CD4-positive, alpha-beta T cell (primary cell): ENCODE measurements around the gene POLE3. TPM values are rescaled to one million over a fixed set of nuclear protein-coding genes. Genes with fewer than 3 reads are reported as not detected.
"Not testable (repeated sequence)": the region's sequence is repeated elsewhere in the genome, so short reads cannot be mapped to it uniquely, and the experiment has no call there.

Experiments
- ATAC-seq: fragments of 200-7000 bp; cut with Tn5 transposase; one replicate; pipeline ENCODE4 v1.10.0; 2022; ENCODE audit warnings: mild to moderate bottlenecking; ENCODE audit not compliant: poor library complexity
- CTCF ChIA-PET: fragments of 350-600 bp; sonication (Branson Sonifier 250); formaldehyde crosslinking; loops from one replicate; lab custom pipeline; 2021; ENCODE audit warnings: antibody characterized with exemption, inconsistent platforms; lab: Charles Lee
- POLR2A ChIA-PET: fragments of 350-600 bp; sonication (Branson Sonifier 250); formaldehyde crosslinking; loops from one replicate; lab custom pipeline; 2021; ENCODE audit warnings: antibody characterized with exemption, inconsistent platforms; lab: Charles Lee
- DNase-seq, 14 experiments: peaks; one replicate each; pipeline ENCODE4 v3.0.0-alpha.2; 2013 to 2020; ENCODE audit warnings: mixed read lengths in 2 of 14
- H3K27ac ChIP-seq, 2 donors: one replicate each; pipeline versions ENCODE4 v1.5.1 to v1.7.0; 2013; ENCODE audit warnings: low read length in 2 of 2, low read depth in 1 of 2, mild to moderate bottlenecking in 1 of 2
- H3K27me3 ChIP-seq, 2 experiments: 1 replicate in 1 of 2; 2 replicates in 1 of 2; pipeline versions ENCODE4 v1.6.1 to v1.7.0; 2013; ENCODE audit warnings: low read length in 2 of 2, control low read depth in 1 of 2, mild to moderate bottlenecking in 1 of 2, moderate library complexity in 1 of 2; ENCODE audit not compliant: insufficient read depth in 2 of 2, control insufficient read depth in 1 of 2
- H3K36me3 ChIP-seq: one replicate; pipeline ENCODE4 v1.6.1; 2013; ENCODE audit warnings: low read length, control low read depth; ENCODE audit not compliant: insufficient read depth
- H3K4me1 ChIP-seq: one replicate; pipeline ENCODE4 v1.6.1; 2013; ENCODE audit warnings: low read length, control low read depth; ENCODE audit not compliant: insufficient read depth
- H3K4me3 ChIP-seq: one replicate; pipeline ENCODE4 v1.5.1; 2013; ENCODE audit warnings: mild to moderate bottlenecking, low read length, moderate library complexity
- H3K9me3 ChIP-seq, 2 experiments: 1 replicate in 1 of 2; 2 replicates in 1 of 2; pipeline versions ENCODE4 v1.6.1 to v1.7.0; 2013; ENCODE audit warnings: low read length in 2 of 2, mild to moderate bottlenecking in 2 of 2, control low read depth in 1 of 2, moderate library complexity in 1 of 2; ENCODE audit not compliant: control insufficient read depth in 1 of 2, insufficient read depth in 1 of 2
- H3K27ac Mint-ChIP-seq: one replicate; pipeline ENCODE4 v1.8.0; 2020; ENCODE audit warnings: mixed read lengths
- H3K27me3 Mint-ChIP-seq: one replicate; pipeline ENCODE4 v1.8.0; 2021; ENCODE audit warnings: mixed read lengths
- H3K36me3 Mint-ChIP-seq: one replicate; pipeline ENCODE4 v1.8.0; 2021; ENCODE audit warnings: low read depth, mixed read lengths
- H3K4me1 Mint-ChIP-seq: one replicate; pipeline ENCODE4 v1.8.0; 2021; ENCODE audit warnings: low read depth, mixed read lengths
- H3K4me3 Mint-ChIP-seq: one replicate; pipeline ENCODE4 v1.8.0; 2020; ENCODE audit warnings: mild to moderate bottlenecking, mixed read lengths
- H3K9me3 Mint-ChIP-seq: one replicate; pipeline ENCODE4 v1.8.0; 2020; ENCODE audit warnings: mixed read lengths
- intact Hi-C, 2 experiments: fragments of 100-400 bp; cut with DNase I in 1 of 2; cut with micrococcal nuclease in 1 of 2; formaldehyde crosslinking; loops; one replicate each; pipeline versions ENCODE4 v1.15.1 to v1.9.0; 2023 to 2025; cut with DNase I, micrococcal nuclease
- total RNA-seq, 174 experiments: library from RNA in 2 of 174; stranded (reverse) in 2 of 174; gene quantifications; one replicate each; pipeline ENCODE4 v1.2.3 and lab custom pipeline; 2021 to 2026
- TF ChIP-seq, protein P1 (sequence below): fragments of 200-600 bp; IDR thresholded peaks from one replicate; pipeline ENCODE4 v1.8.0; 2022; ENCODE audit warnings: antibody characterized with exemption, mild to moderate bottlenecking

The POLE3 gene
- total RNA-seq, 2 experiments from 2014 or later, result 63.6 to 64.9 TPM

DNA sequence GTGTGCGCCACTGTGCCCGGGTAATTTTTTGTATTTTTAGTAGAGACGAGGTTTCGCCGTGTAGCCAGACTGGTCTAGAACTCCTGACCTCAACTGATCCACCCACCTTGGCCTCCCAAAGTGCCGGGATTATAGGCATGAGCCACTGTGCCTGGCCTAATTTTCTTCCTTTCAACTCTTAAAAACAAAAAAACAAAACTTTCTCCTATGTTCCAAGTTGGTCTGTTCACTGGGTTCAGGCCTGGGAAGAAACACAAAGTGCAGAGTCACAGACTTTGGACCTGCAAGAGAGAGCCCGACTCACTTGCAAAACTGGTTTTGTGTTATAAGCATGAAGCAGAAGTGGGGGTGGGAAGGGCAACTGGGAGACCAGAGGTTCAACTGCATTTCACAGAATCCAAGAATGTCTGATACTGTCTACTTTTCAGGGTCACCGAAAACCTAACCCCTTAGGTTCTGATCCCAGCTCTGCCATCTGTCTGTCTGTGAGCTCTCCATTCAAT is 28.5 kb downstream of the POLE3 start:
- Histone ChIP-seq H3K4me3 (no peak overlapping the region), H3K27ac (no peak overlapping the region), H3K36me3 (no peaks in the 10 kb centered on the region), H3K9me3 (no peaks in the 10 kb centered on the region), H3K27me3 (no peaks in the 10 kb centered on the region), H3K4me1 (peaks cover 6% of the 10 kb centered on the region)
- DNase-seq, result no peak
- H3K36me3 Mint-ChIP-seq, result peaks cover 8% of the 10 kb centered on the region
- H3K27ac Mint-ChIP-seq, result no peak overlapping the region
- CTCF ChIA-PET, result no interaction called here
- H3K4me3 Mint-ChIP-seq, result no peak overlapping the region
- TF ChIP-seq, protein P1, sequence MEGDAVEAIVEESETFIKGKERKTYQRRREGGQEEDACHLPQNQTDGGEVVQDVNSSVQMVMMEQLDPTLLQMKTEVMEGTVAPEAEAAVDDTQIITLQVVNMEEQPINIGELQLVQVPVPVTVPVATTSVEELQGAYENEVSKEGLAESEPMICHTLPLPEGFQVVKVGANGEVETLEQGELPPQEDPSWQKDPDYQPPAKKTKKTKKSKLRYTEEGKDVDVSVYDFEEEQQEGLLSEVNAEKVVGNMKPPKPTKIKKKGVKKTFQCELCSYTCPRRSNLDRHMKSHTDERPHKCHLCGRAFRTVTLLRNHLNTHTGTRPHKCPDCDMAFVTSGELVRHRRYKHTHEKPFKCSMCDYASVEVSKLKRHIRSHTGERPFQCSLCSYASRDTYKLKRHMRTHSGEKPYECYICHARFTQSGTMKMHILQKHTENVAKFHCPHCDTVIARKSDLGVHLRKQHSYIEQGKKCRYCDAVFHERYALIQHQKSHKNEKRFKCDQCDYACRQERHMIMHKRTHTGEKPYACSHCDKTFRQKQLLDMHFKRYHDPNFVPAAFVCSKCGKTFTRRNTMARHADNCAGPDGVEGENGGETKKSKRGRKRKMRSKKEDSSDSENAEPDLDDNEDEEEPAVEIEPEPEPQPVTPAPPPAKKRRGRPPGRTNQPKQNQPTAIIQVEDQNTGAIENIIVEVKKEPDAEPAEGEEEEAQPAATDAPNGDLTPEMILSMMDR, result no peak
- POLR2A ChIA-PET, result no interaction called here
- H3K9me3 Mint-ChIP-seq, result no peaks in the 10 kb centered on the region
- H3K27me3 Mint-ChIP-seq, result no peaks in the 10 kb centered on the region
- peaks cover 3% of the 10 kb centered on the region for H3K4me1 Mint-ChIP-seq
- no peak for ATAC-seq
- intact Hi-C loops, result no loop called here

GRCh38 chr9:113381441-113381840 is 29.0 kb downstream of the POLE3 start:
- H3K9me3 Mint-ChIP-seq, POLR2A ChIA-PET, H3K27ac ChIP-seq, H3K4me3 Mint-ChIP-seq, H3K36me3 ChIP-seq, H3K9me3 ChIP-seq, intact Hi-C loops, H3K4me3 ChIP-seq, DNase-seq, H3K36me3 Mint-ChIP-seq, H3K27me3 Mint-ChIP-seq, CTCF ChIA-PET, H3K4me1 ChIP-seq, H3K27ac Mint-ChIP-seq, ATAC-seq, H3K4me1 Mint-ChIP-seq, H3K27me3 ChIP-seq: not testable (repeated sequence)

DNA sequence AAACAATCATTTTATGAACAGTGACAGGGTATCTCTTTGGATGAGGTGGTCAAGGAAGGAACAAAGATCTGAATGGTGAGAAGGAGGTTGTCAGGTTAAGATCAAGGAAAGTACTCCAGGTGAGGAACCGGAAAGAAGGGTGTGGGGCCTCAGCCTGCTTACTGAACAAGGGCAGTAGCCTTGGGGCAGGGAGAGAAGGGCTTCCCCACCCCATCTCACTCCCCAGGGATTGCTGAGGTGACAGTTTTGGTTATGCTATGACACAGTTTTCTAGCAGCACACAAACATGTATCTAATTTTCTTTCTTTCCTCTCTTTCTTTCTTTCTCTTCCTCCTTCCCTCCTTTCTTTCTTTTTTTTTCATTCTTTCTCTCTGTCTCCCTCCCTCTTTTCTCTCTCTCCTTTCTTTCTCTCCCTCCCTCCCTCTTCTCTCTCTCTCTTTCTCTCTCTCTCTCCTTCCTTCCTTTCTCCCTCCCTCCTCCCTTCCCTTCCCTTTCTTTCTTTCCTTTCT is 29.6 kb downstream of the POLE3 start:
- Mint-ChIP-seq H3K27me3 (no peaks in the 10 kb centered on the region), H3K4me3 (no peak overlapping the region), H3K9me3 (no peaks in the 10 kb centered on the region), H3K36me3 (no peaks in the 10 kb centered on the region), H3K4me1 (peaks cover 5% of the 10 kb centered on the region), H3K27ac (no peak overlapping the region)
- TF ChIP-seq, protein P1, result no peak
- no peak overlapping the region for H3K4me3 ChIP-seq
- H3K9me3 ChIP-seq, result no peaks in the 10 kb centered on the region
- H3K4me1 ChIP-seq, result peaks cover 11% of the 10 kb centered on the region
- no peak for DNase-seq
- no peaks in the 10 kb centered on the region for H3K27me3 ChIP-seq
- CTCF ChIA-PET, result no interaction called here
- H3K27ac ChIP-seq, result no peak overlapping the region
- no peaks in the 10 kb centered on the region for H3K36me3 ChIP-seq
- intact Hi-C loops, result loop anchor here in 1 of 2 experiments (1.0 kb wide), 1 partner anchor 18 kb away; no protein-coding TSS in a partner anchor
- POLR2A ChIA-PET, result no interaction called here
- no peak for ATAC-seq

- not testable (repeated sequence) for H3K36me3 Mint-ChIP-seq
Measured at GRCh38 chr9:113379829-113380210, 30.7 kb downstream of the POLE3 start.

GRCh38 chr9:113379094-113379828 is 31.2 kb downstream of the POLE3 start:
- H3K27me3 Mint-ChIP-seq, POLR2A ChIA-PET, H3K27me3 ChIP-seq, DNase-seq, H3K9me3 Mint-ChIP-seq, H3K27ac ChIP-seq, H3K9me3 ChIP-seq, H3K4me3 ChIP-seq, intact Hi-C loops, ATAC-seq: not testable (repeated sequence)
- H3K36me3 Mint-ChIP-seq, result peaks cover 11% of the 10 kb centered on the region
- H3K4me1 ChIP-seq, result peaks cover 23% of the 10 kb centered on the region
- H3K27ac Mint-ChIP-seq, result peak overlapping the region; percentile 49
- H3K4me3 Mint-ChIP-seq, result peak overlapping the region; percentile 60
- H3K4me1 Mint-ChIP-seq, result peaks cover 21% of the 10 kb centered on the region
- CTCF ChIA-PET, result interaction anchor here (2.4 kb wide), 1 partner anchor 22 kb away, joined by 8 read pairs; the partner anchor contains the start of gene ALAD
- H3K36me3 ChIP-seq, result peaks cover 12% of the 10 kb centered on the region

More at GRCh38 chr9:113379829-113380210, 30.7 kb downstream of the POLE3 start:
- CTCF ChIA-PET, H3K4me3 ChIP-seq, DNase-seq, H3K4me3 Mint-ChIP-seq, ATAC-seq, H3K27me3 Mint-ChIP-seq, H3K9me3 Mint-ChIP-seq, POLR2A ChIA-PET, H3K27ac ChIP-seq, H3K27me3 ChIP-seq, H3K27ac Mint-ChIP-seq, H3K9me3 ChIP-seq, H3K36me3 ChIP-seq: not testable (repeated sequence)
- peaks cover 22% of the 10 kb centered on the region for H3K4me1 ChIP-seq
- peaks cover 15% of the 10 kb centered on the region for H3K4me1 Mint-ChIP-seq
- intact Hi-C loops, result loop anchor here in 1 of 2 experiments (1.0 kb wide), 1 partner anchor 19 kb away; no protein-coding TSS in a partner anchor
